ENCODE data around the gene AP2A2. TPM values are rescaled to one million over a fixed set of nuclear protein-coding genes. Genes with fewer than 3 reads are reported as not detected.
A peak's percentile ranks its signal among the peaks of the same experiment; 100 is the strongest.

Gene AP2A2
- total RNA-seq, 1 donor from 2014 or later, result 9.5 TPM

DNA sequence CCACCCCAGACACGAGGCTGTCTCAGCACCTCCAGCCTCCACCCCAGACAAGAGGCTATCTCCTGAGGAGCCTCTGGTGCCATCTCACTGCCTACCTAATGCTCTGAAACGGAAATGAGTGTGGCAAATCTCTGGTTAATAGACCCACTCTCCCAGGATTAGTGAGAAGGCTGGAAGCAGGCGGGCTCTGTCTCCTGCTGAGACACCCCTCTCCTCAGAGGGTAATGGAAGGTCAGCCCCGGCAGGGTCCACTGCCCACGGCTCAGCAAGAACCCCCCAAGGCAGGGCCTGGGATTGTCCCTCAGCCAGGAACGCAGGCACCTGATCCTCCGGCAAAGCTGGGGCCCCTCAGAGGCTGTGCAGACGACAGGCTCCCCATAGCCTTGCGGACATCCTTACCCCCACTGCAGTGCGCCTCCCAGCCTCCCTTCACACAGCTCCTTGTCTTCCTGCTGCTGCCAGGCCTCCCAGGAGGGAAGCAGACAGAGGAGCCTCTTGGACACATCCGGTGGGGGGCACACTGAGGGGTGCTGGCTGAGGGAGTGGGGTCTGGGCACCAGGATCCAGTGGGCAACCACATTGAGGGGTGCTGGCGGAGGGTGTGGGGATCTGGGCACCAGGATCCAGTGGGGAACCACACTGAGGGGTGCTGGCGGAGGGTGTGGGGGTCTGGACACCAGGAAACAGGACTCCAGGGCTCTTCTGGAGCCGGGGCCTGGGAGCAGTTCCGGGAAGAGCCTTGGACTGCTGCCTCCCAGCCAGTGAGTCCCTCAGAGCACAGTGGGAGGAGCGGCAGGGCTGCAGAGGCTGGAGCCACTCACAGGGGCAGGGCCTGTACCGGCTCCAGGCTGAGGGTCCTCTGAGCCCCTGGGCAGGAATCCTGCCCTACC, 28.2 kb upstream of the AP2A2 start:
- H3K27me3 ChIP-seq (ENCODE audit: control insufficient read depth, insufficient read depth, low read length), result no peaks in the 10 kb centered on the region
- no peak overlapping the region for H3K4me3 ChIP-seq (ENCODE audit: low read depth, low read length)
- TF ChIP-seq, protein P1, sequence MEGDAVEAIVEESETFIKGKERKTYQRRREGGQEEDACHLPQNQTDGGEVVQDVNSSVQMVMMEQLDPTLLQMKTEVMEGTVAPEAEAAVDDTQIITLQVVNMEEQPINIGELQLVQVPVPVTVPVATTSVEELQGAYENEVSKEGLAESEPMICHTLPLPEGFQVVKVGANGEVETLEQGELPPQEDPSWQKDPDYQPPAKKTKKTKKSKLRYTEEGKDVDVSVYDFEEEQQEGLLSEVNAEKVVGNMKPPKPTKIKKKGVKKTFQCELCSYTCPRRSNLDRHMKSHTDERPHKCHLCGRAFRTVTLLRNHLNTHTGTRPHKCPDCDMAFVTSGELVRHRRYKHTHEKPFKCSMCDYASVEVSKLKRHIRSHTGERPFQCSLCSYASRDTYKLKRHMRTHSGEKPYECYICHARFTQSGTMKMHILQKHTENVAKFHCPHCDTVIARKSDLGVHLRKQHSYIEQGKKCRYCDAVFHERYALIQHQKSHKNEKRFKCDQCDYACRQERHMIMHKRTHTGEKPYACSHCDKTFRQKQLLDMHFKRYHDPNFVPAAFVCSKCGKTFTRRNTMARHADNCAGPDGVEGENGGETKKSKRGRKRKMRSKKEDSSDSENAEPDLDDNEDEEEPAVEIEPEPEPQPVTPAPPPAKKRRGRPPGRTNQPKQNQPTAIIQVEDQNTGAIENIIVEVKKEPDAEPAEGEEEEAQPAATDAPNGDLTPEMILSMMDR (IDR thresholded peaks at IDR 0.05; ENCODE audit: insufficient read depth, low read length, severe bottlenecking), result no peak
- DNase-seq (ENCODE audit: low read depth) (no peak), FAIRE-seq (no peak)
- H3K36me3 ChIP-seq (ENCODE audit: control insufficient read depth, insufficient read depth, low read length), result peaks cover 29% of the 10 kb centered on the region

GRCh38 chr11:898143-898511, 27.5 kb upstream of the AP2A2 start:
- H3K36me3 ChIP-seq (ENCODE audit: control insufficient read depth, insufficient read depth, low read length), result peaks cover 35% of the 10 kb centered on the region
- TF ChIP-seq, protein P1 (IDR thresholded peaks at IDR 0.05; ENCODE audit: insufficient read depth, low read length, severe bottlenecking), result peak; percentile 11
- DNase-seq (ENCODE audit: low read depth) (no peak), FAIRE-seq (no peak)
- H3K4me3 ChIP-seq (ENCODE audit: low read depth, low read length), result no peak overlapping the region
- no peaks in the 10 kb centered on the region for H3K27me3 ChIP-seq (ENCODE audit: control insufficient read depth, insufficient read depth, low read length)

- Histone ChIP-seq H3K27me3 (ENCODE audit: control insufficient read depth, insufficient read depth, low read length) (no peaks in the 10 kb centered on the region), H3K4me3 (ENCODE audit: low read depth, low read length) (no peak overlapping the region), H3K36me3 (ENCODE audit: control insufficient read depth, insufficient read depth, low read length) (peaks cover 36% of the 10 kb centered on the region)
- FAIRE-seq (no peak), DNase-seq (ENCODE audit: low read depth) (no peak)
- TF ChIP-seq, protein P1 (IDR thresholded peaks at IDR 0.05; ENCODE audit: insufficient read depth, low read length, severe bottlenecking), result no peak
Measured at GRCh38 chr11:898540-899190, 27.0 kb upstream of the AP2A2 start.

DNA sequence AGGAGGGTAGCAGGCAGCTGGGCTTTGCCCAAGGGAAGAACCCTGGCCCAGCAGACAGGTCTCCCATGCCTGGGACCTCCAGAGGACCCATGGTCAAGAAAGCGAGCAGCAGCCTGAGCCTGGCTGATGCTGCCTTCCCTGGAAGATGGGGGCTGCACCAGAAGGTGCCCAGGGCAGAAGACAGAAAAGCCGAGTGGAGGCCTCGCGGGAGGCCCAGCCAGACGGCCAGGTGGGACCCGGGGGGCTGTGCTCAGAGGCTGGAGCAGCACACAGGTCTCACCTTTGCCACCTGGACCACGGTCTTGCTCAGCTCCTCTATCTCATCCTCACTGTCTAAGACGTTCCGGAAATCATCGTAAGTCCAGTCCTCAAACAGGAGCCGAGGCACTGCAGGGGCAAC, 25.9 kb upstream of the AP2A2 start:
- peaks cover 44% of the 10 kb centered on the region for H3K36me3 ChIP-seq (ENCODE audit: control insufficient read depth, insufficient read depth, low read length)

GRCh38 chr11:900545-900944, 25.1 kb upstream of the AP2A2 start:
- Histone ChIP-seq H3K27me3 (ENCODE audit: control insufficient read depth, insufficient read depth, low read length) (no peaks in the 10 kb centered on the region), H3K36me3 (ENCODE audit: control insufficient read depth, insufficient read depth, low read length) (peaks cover 47% of the 10 kb centered on the region), H3K4me3 (ENCODE audit: low read depth, low read length) (no peak overlapping the region)
- TF ChIP-seq, protein P1 (IDR thresholded peaks at IDR 0.05; ENCODE audit: insufficient read depth, low read length, severe bottlenecking), result no peak
- FAIRE-seq (no peak), DNase-seq (ENCODE audit: low read depth) (no peak)

More for the DNA sequence above, 25.9 kb upstream of the AP2A2 start:
- DNase-seq (ENCODE audit: low read depth) (no peak), FAIRE-seq (no peak)
- H3K27me3 ChIP-seq (ENCODE audit: control insufficient read depth, insufficient read depth, low read length), result no peaks in the 10 kb centered on the region
- TF ChIP-seq, protein P1 (IDR thresholded peaks at IDR 0.05; ENCODE audit: insufficient read depth, low read length, severe bottlenecking), result no peak
- H3K4me3 ChIP-seq (ENCODE audit: low read depth, low read length), result no peak overlapping the region

Measured in bronchial epithelial cell (primary cell).